Natural killer cell treated with Interleukin-12 subunit alpha and Interleukin-12 subunit beta and Interleukin-15 and Interleukin-18, amount 100 ng/mL, for 72 hours (primary cell): ENCODE results near the gene KDM1B. TPM values are rescaled to one million over a fixed set of nuclear protein-coding genes. Genes with fewer than 3 reads are reported as not detected.

Source experiments
- ATAC-seq, 2 donors: fragments of 150-1000 bp; cut with Tn5 transposase in 1 of 2; sonication (Bioruptor Pico), chemical (Tn5 transposase) in 1 of 2; 2 replicates each; pipeline ENCODE4 v1.10.0; 2021
- DNase-seq: peaks from one replicate; pipeline ENCODE4 v3.0.0; 2022; ENCODE audit warnings: low spot score
- H3K27ac Mint-ChIP-seq, 2 donors: 1 replicate in 1 of 2; 2 replicates in 1 of 2; pipeline ENCODE4 v1.8.0; 2022; ENCODE audit warnings: mixed read lengths in 2 of 2, mild to moderate bottlenecking in 1 of 2, moderate library complexity in 1 of 2
- H3K27me3 Mint-ChIP-seq, 2 donors: 1 replicate in 1 of 2; 2 replicates in 1 of 2; pipeline ENCODE4 v1.8.0; 2022; ENCODE audit warnings: mixed read lengths in 2 of 2
- H3K36me3 Mint-ChIP-seq: one replicate; pipeline ENCODE4 v1.8.0; 2022; ENCODE audit warnings: mixed read lengths
- H3K4me1 Mint-ChIP-seq, 2 donors: 1 replicate in 1 of 2; 2 replicates in 1 of 2; pipeline ENCODE4 v1.8.0; 2022; ENCODE audit warnings: low read depth in 2 of 2, mixed read lengths in 2 of 2, mild to moderate bottlenecking in 1 of 2
- H3K4me3 Mint-ChIP-seq: one replicate; pipeline ENCODE4 v1.8.0; 2022; ENCODE audit warnings: mixed read lengths
- H3K9me3 Mint-ChIP-seq: 2 replicates; pipeline ENCODE4 v1.8.0; 2022; ENCODE audit warnings: mixed read lengths
- total RNA-seq, 2 donors: library from RNA; stranded (reverse); gene quantifications; one replicate each; pipeline ENCODE4 v1.2.3, GENCODE V29; 2022

KDM1B gene
- 10 to 100 TPM in 1 of 2 donors, 1 to 10 TPM in 1; 8.1 to 10.6 TPM for total RNA-seq

GRCh38 chr6:18155150-18155863, at the start of gene KDM1B:
KDM1B (plus strand) TSS chr6:18155422; CDS start chr6:18159896, 4,474 bp downstream.
- H3K27me3 Mint-ChIP-seq = no peaks in the 10 kb centered on the region
- H3K4me3 Mint-ChIP-seq = peak within 1 kb of the TSS; percentile 99
- H3K36me3 Mint-ChIP-seq = peaks cover 5% of the 10 kb centered on the region
- H3K27ac Mint-ChIP-seq = peak within 1 kb of the TSS; percentile 81 to 98
- peak; percentile 99 for DNase-seq
- ATAC-seq = peak; percentile 98
- H3K9me3 Mint-ChIP-seq = no peaks in the 10 kb centered on the region
- H3K4me1 Mint-ChIP-seq = peaks cover 22 to 23% of the 10 kb centered on the region in 2 donors

GRCh38 chr6:18107061-18107460, 48.2 kb upstream of the KDM1B start:
- peaks cover 5% of the 10 kb centered on the region for H3K9me3 Mint-ChIP-seq
- H3K27me3 Mint-ChIP-seq = peaks cover 23 to 46% of the 10 kb centered on the region in 2 donors
- H3K27ac Mint-ChIP-seq = no peak overlapping the region
- H3K4me3 Mint-ChIP-seq = no peak overlapping the region
- no peaks in the 10 kb centered on the region for H3K4me1 Mint-ChIP-seq
- DNase-seq = no peak
- no peak for ATAC-seq
- H3K36me3 Mint-ChIP-seq = peaks cover 15% of the 10 kb centered on the region

- no peak for DNase-seq
- Mint-ChIP-seq H3K4me1 (peaks cover 3 to 11% of the 10 kb centered on the region in 2 donors), H3K4me3 (no peak overlapping the region), H3K36me3 (peaks cover 15% of the 10 kb centered on the region), H3K27ac (no peak overlapping the region), H3K9me3 (peaks cover 5% of the 10 kb centered on the region), H3K27me3 (peaks cover 21 to 43% of the 10 kb centered on the region in 2 donors)
- ATAC-seq = no peak
Measured at GRCh38 chr6:18110162-18110561, 45.1 kb upstream of the KDM1B start.

- DNase-seq (no peak), ATAC-seq (peak; percentile 85)
- Mint-ChIP-seq H3K36me3 (no peaks in the 10 kb centered on the region), H3K4me3 (peak overlapping the region; percentile 43), H3K27me3 (peaks cover 19 to 23% of the 10 kb centered on the region in 2 donors), H3K9me3 (no peaks in the 10 kb centered on the region), H3K4me1 (peaks cover 11 to 19% of the 10 kb centered on the region in 2 donors), H3K27ac (peak overlapping the region; percentile 12 to 56)
Measured at GRCh38 chr6:18115356-18115755, 39.9 kb upstream of the KDM1B start.

GRCh38 chr6:18117136-18117535, 38.1 kb upstream of the KDM1B start:
- Mint-ChIP-seq H3K27me3 (peaks cover 15 to 17% of the 10 kb centered on the region in 2 donors), H3K36me3 (no peaks in the 10 kb centered on the region), H3K4me1 (peaks cover 11 to 19% of the 10 kb centered on the region in 2 donors), H3K4me3 (no peak overlapping the region), H3K27ac (no peak overlapping the region), H3K9me3 (no peaks in the 10 kb centered on the region)
- DNase-seq (no peak), ATAC-seq (no peak)

GRCh38 chr6:18118330-18118729, 36.9 kb upstream of the KDM1B start:
- Mint-ChIP-seq H3K27me3 (peaks cover 13 to 15% of the 10 kb centered on the region in 2 donors), H3K9me3 (no peaks in the 10 kb centered on the region)
- ATAC-seq = no peak

GRCh38 chr6:18119236-18119635, 36.0 kb upstream of the KDM1B start:
- H3K4me1 Mint-ChIP-seq = peaks cover 18 to 26% of the 10 kb centered on the region in 2 donors
- H3K27ac Mint-ChIP-seq = no peak overlapping the region
- ATAC-seq (no peak), DNase-seq (no peak)
- H3K4me3 Mint-ChIP-seq = no peak overlapping the region
- no peaks in the 10 kb centered on the region for H3K9me3 Mint-ChIP-seq
- H3K36me3 Mint-ChIP-seq = no peaks in the 10 kb centered on the region
- peaks cover 8 to 9% of the 10 kb centered on the region in 2 donors for H3K27me3 Mint-ChIP-seq

More at GRCh38 chr6:18118330-18118729, 36.9 kb upstream of the KDM1B start:
- H3K4me3 Mint-ChIP-seq = no peak overlapping the region
- no peak for DNase-seq
- no peaks in the 10 kb centered on the region for H3K36me3 Mint-ChIP-seq
- H3K4me1 Mint-ChIP-seq = peaks cover 18 to 27% of the 10 kb centered on the region in 2 donors
- no peak overlapping the region for H3K27ac Mint-ChIP-seq

- Mint-ChIP-seq H3K4me3 (peak overlapping the region; percentile 10), H3K9me3 (no peaks in the 10 kb centered on the region), H3K36me3 (no peaks in the 10 kb centered on the region), H3K27me3 (peaks cover 0 to 7% of the 10 kb centered on the region in 2 donors), H3K27ac (no peak overlapping the region), H3K4me1 (peaks cover 7 to 8% of the 10 kb centered on the region in 2 donors)
- no peak for ATAC-seq
- DNase-seq = no peak
Measured at GRCh38 chr6:18121580-18122127, 33.6 kb upstream of the KDM1B start.

GRCh38 chr6:18122128-18123093, 32.8 kb upstream of the KDM1B start, which contains the start of gene NHLRC1:
NHLRC1 (minus strand) TSS chr6:18122677; CDS start chr6:18122606, 71 bp downstream.
- Mint-ChIP-seq H3K4me3 (peak within 1 kb of the TSS; percentile 89), H3K27ac (peak within 1 kb of the TSS; percentile 3 to 28)

GRCh38 chr6:18126121-18126520, 29.1 kb upstream of the KDM1B start:
- H3K9me3 Mint-ChIP-seq = no peaks in the 10 kb centered on the region
- H3K27ac Mint-ChIP-seq = no peak overlapping the region
- DNase-seq (no peak), ATAC-seq (no peak)
- no peaks in the 10 kb centered on the region for H3K27me3 Mint-ChIP-seq
- H3K36me3 Mint-ChIP-seq = peaks cover 6% of the 10 kb centered on the region
- H3K4me1 Mint-ChIP-seq = peaks cover 7 to 8% of the 10 kb centered on the region in 2 donors
- H3K4me3 Mint-ChIP-seq = no peak overlapping the region

More at GRCh38 chr6:18122128-18123093, 32.8 kb upstream of the KDM1B start, which contains the start of gene NHLRC1:
- H3K36me3 Mint-ChIP-seq = no peaks in the 10 kb centered on the region
- peaks cover 7 to 8% of the 10 kb centered on the region in 2 donors for H3K4me1 Mint-ChIP-seq
- H3K27me3 Mint-ChIP-seq = peaks cover 0 to 7% of the 10 kb centered on the region in 2 donors
- no peaks in the 10 kb centered on the region for H3K9me3 Mint-ChIP-seq
- DNase-seq = peak; percentile 84
- peak; percentile 99 to 100 for ATAC-seq

- Mint-ChIP-seq H3K27ac (no peak overlapping the region), H3K9me3 (no peaks in the 10 kb centered on the region), H3K27me3 (no peaks in the 10 kb centered on the region), H3K36me3 (peaks cover 16% of the 10 kb centered on the region), H3K4me3 (no peak overlapping the region), H3K4me1 (no peaks in the 10 kb centered on the region)
- DNase-seq = no peak
- no peak for ATAC-seq
Measured at GRCh38 chr6:18132346-18132745, 22.9 kb upstream of the KDM1B start.

- Mint-ChIP-seq H3K36me3 (peaks cover 20% of the 10 kb centered on the region), H3K27ac (no peak overlapping the region), H3K27me3 (no peaks in the 10 kb centered on the region), H3K4me1 (no peaks in the 10 kb centered on the region), H3K4me3 (no peak overlapping the region), H3K9me3 (no peaks in the 10 kb centered on the region)
- DNase-seq (no peak), ATAC-seq (no peak)
Measured at GRCh38 chr6:18135171-18135570, 20.1 kb upstream of the KDM1B start.

GRCh38 chr6:18136260-18136659, 19.0 kb upstream of the KDM1B start:
- no peaks in the 10 kb centered on the region for H3K9me3 Mint-ChIP-seq
- peaks cover 25% of the 10 kb centered on the region for H3K36me3 Mint-ChIP-seq
- no peak overlapping the region for H3K27ac Mint-ChIP-seq
- H3K27me3 Mint-ChIP-seq = no peaks in the 10 kb centered on the region
- ATAC-seq = no peak
- no peak for DNase-seq
- H3K4me1 Mint-ChIP-seq = no peaks in the 10 kb centered on the region
- no peak overlapping the region for H3K4me3 Mint-ChIP-seq
